HG03039 (cell line): ENCODE results near the gene CATSPERZ.

ENCODE experiments used
- ATAC-seq: cut with Tn5 transposase; IDR thresholded peaks from one replicate; pipeline ENCODE4 v1.9.1; 2021; ENCODE audit warnings: mild to moderate bottlenecking, moderate library complexity; ENCODE audit not compliant: unreplicated experiment

The CATSPERZ gene, protein sequence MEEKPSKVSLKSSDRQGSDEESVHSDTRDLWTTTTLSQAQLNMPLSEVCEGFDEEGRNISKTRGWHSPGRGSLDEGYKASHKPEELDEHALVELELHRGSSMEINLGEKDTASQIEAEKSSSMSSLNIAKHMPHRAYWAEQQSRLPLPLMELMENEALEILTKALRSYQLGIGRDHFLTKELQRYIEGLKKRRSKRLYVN

DNA sequence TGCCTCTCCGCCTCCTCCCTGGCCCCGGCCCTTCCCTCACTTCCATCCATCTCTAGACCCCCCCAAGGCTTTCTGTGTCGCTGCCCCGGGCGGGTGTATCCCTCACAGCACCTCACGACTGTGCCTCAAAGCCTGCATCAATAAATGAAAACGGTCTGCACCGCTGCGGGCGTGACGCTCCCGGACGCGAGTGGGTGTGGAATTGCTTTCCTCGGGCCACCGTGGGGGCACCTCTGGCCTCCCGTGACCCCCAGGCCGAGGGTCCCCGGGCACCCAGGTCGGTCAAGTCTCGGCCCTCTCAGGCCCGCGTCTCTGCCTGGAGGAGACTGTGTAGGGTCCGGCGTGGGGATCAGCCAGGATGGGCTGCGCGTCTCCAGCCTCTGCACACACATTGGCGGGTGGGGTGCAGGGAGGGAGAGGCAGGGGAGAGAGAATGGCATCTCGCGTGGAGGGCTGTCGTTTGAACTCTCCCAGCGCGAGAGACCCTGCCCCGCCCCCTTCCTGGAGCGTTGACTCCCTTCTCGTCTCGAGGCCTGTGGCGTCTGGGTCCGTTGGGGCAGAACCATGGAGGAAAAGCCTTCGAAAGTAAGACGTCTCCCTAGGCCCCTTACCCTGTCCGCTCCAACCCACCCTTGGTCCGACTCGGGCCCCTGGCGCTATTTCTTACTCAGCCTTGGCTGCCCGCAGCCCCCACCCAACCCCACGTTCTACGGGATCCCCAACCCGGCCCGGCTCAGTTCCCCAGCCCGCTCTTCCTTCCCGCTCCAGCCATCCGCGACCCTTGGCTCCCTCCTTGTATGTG, at the start of gene CATSPERZ:
TSS of gene CATSPERZ (plus strand) at position 512 of the 802 bp plus-strand sequence. CDS start at position 565, 53 bp downstream.
- ATAC-seq = no peak

DNA sequence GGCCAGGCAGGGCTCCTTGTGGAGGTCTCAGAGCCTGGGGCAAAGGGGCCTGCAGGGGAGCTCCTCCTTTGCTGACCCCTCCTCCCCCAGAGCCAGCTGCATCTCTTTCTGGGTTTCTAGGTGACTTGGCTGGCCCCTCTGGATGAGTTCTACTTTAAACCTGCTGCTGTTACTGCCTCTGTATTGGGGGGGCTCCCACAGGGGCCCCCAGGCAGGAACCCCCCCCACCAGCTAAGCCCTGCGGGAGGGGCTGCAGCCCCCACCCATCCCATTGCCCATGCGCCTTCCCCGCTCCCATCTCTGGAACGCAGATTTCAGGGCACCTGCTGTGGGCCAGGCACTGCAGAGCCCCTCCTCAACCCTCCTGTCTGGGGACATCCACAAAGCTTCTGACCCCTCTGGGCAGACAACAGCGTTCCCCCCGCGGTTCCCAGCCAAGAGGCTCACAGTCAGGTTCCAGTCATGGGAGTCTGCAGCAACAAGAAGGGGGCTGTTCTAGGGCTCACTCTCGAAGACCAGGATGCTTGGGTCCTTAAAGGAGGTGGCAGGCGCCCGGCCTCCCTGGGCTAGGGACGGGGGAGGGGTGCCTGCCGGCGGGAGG, 49.6 kb upstream of the CATSPERZ start:
- ATAC-seq = no peak

DNA sequence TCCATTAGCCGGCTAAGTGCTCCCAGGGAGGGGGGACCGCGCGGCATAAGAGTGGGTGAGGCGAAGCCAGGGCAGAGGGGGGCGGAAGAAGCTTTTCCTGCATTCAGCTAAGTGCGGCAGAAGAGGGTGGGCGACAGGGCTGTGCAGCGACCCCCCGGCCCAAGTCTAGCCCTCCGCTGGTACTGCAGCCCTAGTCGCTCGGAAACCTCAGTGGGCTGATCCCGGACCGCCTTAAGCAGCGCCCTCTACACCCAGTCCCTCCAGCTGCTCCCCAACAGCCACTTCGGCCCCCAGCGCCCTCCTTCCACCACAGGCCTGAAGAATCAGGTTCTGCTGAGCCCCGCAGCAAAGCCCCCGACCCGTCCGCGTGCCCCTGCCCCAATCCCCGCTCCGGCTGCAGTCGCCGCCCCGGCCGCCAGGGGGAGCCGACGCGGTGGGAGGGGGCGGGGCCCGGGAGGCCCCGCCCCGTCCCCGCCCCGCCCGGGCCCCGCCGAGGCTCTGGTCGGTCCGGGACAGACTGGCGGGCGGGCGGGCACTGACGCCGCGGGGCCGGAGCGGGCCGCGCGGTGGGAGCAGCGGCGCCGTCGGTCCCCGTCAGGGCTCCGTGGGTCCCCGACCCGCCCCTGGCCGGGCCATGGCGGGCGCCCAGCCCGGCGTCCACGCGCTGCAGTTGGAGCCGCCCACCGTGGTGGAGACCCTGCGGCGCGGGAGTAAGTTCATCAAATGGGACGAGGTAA, 49.0 kb upstream of the CATSPERZ start, which contains the start of gene PLCB3:
TSS of gene PLCB3 (plus strand) at position 515 of the 737 bp plus-strand sequence. CDS start at position 635, 120 bp downstream.
- peak; percentile 40 for ATAC-seq

DNA sequence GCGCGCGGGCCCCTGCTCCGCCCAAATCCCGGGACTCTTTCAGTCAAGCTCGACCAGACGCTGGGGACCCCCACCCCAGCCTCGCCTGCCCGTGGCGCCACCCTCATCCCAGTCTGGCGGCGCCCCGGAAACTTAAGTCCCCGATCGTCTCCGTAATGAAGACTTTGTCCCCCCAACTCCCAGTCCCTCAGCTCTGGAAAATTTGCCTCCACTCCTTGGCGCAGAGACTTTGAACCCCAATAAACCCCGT, 48.5 kb upstream of the CATSPERZ start:
- ATAC-seq = no peak

DNA sequence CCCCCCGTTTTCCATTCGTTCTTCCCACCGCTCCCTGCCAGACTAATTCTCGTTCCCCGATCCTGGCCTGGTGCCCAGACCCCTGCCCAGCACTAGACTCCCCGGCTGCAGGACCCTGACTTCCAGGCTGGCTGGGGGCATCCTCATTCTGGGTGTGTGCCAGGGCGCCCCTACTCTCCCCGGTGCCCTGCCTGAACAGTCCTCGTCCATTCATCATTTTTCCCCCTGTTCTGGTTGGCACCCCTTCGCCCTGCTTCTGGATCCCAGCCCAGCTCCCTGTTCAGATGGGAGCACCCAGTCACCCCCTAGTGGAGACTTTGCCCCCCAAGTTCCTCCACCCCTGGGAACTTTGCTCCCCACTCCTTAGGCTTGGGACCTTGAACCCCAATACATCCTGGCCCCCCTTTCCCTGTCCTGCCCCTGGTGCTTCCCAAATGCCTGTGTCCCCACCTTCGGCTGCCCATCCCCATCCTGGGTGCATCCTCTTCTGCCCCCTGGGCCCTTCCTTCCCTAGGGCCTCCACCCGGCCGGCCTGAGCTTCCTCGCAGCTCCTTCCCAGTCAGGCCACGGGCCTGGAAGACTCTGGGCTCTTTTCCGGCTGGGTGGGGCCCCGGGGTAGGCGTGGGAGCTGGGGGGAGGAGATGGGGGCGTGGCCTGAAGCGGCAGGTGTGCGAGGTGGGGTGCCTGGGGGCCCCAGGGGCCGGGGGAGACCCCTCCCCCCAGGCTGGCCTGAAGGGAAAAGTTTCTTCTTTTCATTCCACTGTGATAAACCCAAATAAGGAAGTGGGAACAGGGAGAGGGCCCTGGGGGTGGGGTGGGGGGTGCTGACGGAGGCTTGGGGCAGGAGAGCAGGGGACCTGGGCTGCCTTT, 47.9 kb upstream of the CATSPERZ start:
- ATAC-seq = no peak

DNA sequence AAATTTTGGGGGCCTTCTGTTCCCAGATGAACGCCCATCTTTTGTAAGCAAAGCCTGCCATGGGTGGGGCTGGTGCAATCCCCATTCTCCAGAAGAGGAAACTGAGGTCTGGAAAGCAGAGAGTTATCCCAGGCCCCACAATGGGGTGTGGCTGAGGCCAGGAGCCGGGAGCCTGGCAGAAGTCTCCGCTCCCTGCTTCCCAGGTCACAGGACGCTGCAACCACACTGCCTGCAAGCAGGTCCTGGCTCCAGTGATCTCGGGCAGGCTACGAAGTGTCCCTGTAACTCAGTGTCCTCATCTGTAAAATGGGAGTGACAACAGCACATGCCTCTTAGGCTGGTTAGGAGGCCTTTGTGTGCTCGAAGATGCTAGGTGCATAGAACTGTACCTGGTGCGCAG, 47.1 kb upstream of the CATSPERZ start:
- ATAC-seq = no peak

DNA sequence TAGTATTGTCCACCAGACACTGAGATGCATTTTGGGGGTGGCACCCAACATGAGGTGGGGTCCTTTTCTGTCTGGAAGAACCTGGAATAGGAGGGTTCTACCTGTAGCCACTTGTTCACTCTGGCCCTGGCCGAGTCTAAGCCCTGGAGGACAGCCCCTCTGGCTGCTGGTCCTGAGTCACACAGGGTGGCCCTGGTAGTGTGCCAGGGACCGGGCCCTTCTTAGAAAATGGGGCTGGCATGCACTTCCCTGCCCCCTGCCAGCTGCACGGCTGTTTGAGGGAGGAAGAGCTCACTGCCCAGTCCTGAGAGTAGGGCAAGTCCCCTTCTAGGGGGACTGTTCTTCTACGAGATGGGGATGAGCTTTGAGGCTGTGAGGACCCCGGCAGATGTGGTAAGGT, 46.7 kb upstream of the CATSPERZ start:
- no peak for ATAC-seq

DNA sequence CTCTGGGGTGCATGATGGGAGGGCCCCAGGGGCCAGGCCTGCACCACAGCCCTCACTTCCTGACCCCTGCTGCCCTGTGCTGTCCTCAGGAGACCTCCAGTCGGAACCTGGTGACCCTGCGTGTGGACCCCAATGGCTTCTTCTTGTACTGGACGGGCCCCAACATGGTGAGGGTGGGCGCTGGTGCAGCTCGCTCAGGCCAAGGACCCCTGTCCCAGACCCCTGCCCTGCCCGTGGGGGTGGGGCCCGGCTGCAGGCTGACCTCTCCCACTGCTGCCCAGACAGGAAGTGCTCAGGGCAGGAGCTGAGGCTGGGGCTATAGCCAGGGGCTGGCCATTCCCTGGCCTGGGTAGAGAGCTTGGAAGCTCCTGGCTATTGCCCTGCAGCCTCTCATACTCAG, 45.8 kb upstream of the CATSPERZ start:
- ATAC-seq = no peak

DNA sequence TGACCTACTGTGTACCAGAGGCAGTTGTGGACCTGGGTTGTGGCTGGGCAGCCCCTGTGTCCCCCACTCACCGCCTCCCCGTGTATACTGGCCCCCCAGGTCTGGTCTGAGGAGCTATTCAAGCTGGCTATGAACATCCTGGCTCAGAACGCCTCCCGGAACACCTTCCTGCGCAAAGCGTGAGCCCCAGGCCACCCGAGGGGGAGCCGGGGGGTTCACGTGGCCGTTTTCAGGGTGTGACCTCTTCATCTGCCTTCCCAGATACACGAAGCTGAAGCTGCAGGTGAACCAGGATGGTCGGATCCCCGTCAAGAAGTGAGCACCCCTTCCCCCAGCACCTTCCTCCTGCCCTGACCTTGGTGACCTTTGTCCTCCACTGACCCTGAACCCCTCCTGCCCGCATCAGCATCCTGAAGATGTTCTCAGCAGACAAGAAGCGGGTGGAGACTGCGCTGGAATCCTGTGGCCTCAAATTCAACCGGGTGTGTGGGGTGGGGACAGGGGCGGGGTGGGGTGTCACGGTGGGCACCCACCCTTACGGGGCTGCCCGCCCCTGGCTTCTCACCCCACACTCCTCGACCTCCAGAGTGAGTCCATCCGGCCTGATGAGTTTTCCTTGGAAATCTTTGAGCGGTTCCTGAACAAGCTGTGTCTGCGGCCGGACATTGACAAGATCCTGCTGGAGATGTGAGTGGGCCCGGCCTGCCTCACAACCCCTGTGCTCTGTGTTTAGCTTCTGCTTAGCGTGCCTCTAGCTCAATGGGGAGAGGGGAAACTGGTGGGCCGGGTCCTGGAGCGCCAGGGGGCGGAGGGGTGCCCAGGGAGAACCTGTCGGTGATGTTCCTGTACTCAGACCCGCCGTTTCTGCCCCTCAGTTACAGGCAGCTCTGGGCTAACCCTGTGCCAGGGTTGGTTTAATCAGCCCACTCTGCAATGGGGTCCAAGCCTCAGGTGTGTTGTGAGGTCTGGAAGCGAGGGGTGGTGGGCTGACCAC, 44.7 kb upstream of the CATSPERZ start:
- ATAC-seq = no peak

DNA sequence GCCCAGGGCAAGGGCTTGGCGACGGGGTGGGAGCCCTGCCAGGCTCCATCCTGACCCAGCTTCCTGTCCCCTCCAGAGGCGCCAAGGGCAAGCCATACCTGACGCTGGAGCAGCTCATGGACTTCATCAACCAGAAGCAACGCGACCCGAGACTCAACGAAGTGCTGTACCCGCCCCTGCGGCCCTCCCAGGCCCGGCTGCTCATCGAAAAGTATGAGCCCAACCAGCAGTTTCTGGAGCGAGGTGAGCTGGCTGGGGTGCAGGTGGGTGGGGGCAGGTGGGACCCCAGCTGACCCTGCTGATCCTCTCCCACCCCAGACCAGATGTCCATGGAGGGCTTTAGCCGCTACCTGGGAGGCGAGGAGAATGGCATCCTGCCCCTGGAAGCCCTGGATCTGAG, 43.9 kb upstream of the CATSPERZ start:
- ATAC-seq = no peak

DNA sequence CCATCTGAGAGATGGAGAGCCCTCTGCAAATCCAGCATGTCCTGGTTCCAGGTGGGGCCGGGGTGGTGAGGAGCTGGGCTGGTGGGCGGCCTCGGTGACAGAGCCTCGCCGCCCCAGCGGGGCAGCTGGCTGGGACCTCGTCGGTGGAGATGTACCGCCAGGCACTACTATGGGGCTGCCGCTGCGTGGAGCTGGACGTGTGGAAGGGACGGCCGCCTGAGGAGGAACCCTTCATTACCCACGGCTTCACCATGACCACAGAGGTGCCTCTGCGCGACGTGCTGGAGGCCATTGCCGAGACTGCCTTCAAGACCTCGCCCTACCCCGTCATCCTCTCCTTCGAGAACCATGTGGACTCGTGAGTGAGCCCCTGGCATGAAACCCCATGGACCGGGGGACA, 41.8 kb upstream of the CATSPERZ start:
- ATAC-seq = no peak

DNA sequence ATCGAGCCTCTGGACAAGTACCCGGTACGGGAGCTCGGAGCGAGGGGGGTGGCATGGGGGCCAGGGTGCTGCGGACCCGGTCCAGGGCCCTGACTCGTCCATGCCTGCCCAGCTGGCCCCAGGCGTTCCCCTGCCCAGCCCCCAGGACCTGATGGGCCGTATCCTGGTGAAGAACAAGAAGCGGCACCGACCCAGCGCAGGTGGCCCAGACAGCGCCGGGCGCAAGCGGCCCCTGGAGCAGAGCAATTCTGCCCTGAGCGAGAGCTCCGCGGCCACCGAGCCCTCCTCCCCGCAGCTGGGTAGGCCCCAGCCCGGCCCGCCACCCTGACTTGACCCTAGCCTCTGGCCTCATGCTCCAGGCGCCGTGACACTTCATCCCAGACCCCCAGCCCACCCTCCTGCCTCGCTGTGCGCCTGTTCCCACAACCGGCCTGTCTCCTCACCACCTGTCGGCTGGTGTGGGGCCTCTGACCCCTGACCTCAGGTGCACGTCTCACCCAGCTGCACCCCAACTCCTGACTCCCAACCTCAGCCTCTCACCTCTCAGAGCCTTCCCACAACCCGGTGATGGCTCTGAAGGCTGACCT, 41.1 kb upstream of the CATSPERZ start:
- ATAC-seq = no peak

DNA sequence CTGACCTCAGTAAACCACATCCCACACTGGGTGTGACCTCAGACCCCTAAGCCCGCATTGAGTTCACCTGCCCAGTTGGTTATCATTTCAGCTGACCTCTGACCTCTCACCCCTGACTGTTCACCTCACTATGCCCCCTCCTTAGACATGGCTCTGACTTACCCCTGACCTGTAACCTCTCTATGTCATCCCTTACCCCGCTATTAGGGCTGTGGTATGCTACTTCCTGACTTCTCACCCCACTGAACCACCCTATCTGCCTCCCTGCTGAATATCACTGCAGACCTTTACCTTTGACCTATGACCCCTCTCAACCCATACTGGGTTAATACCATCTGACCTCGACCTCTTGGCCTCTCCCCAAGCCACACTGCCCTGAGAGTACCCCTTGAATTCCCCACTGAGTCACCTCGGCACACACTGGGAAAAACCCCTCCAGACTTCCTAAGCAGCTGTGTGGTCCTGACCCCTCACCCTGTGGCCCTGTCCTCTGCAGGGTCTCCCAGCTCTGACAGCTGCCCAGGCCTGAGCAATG, 40.6 kb upstream of the CATSPERZ start:
- ATAC-seq = no peak

DNA sequence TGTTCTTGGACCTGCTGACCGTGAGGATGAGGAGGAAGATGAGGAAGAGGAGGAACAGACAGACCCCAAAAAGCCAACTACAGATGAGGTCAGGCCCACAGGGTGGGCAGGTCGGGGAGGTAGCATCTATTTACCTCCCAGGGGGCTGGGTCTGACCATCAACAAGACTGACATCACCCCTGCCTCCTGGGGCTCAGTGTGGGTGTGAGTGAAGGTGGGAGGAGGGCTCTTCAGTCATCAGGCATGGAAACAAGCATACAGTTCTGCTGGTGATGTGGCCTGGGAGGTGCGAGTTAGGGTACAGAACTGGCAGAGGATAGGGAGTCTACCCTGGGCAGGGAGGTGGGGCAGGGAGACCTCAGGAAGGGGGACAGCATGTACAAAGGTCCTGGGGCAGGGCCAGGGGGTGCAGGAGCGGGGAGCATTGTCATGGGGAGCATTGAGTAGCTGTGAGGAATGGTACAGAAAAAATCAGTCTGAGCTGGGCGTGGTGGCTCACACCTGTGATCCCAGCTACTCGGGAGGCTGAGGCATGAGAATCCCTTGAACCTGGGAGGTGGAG, 39.9 kb upstream of the CATSPERZ start:
- ATAC-seq = no peak

DNA sequence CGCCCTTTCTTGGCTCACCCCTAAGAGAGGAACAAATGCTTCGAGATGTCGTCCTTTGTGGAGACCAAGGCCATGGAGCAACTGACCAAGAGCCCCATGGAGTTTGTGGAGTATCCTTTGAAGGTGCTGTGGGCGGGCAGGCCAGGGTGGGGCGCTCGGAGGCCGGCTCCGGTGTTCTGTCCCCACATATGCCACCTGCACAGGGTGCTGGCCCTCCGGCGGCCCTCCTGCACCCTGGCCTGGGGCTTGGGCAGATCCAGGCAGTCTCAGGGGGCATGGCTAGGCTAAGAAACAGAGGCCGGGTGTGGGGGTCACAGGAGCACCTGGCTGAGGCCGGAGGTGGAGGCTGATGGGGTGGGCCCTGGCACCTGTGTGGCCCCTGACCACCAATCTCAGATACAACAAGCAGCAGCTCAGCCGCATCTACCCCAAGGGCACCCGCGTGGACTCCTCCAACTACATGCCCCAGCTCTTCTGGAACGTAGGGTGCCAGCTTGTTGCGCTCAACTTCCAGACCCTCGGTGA, 38.5 kb upstream of the CATSPERZ start:
- no peak for ATAC-seq

DNA sequence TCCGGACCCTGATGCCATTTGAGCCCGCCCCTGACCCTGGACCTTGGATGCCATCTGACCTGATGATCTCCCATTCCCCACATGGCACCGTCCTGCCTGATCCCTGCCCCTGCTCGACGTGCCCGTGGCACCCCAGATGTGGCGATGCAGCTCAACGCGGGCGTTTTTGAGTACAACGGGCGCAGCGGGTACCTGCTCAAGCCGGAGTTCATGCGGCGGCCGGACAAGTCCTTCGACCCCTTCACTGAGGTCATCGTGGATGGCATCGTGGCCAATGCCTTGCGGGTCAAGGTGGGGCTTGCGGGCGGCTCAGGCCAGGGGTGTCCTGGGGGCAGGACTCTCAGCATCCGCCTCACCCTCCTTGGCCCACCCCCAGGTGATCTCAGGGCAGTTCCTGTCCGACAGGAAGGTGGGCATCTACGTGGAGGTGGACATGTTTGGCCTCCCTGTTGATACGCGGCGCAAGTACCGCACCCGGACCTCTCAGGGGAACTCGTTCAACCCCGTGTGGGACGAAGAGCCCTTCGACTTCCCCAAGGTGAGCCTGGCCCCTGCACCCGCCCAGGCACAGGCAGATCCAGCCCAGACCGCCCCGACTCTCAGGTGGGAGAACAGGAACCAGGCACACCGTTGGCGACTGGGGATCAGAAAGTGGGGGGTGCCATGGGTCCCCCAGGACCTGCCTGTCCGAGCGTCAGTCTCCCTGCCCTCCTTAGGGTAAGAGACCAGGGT, 37.7 kb upstream of the CATSPERZ start:
- no peak for ATAC-seq
